NCI-H146 treated with DMSO at 0.1 percent for 48 hours (cell line): ENCODE measurements around the gene SCPEP1.
A peak's percentile ranks its signal among the peaks of the same experiment; 100 is the strongest.

Source experiments
- DNase-seq: peaks from one replicate; lab custom pipeline; 2025; ENCODE audit not compliant: unreplicated experiment; lab: John Stamatoyannopoulos, UW

The SCPEP1 gene

GRCh38 chr17:57037411-57037810 lies 59.5 kb downstream of the SCPEP1 start:
- no peak for DNase-seq

- no peak for DNase-seq
These were observed 60.6 kb downstream of the SCPEP1 start for GRCh38 chr17:57038486-57038885.

GRCh38 chr17:57040571-57040970 lies 62.6 kb downstream of the SCPEP1 start:
- DNase-seq: no peak

GRCh38 chr17:57043276-57043675 lies 65.3 kb downstream of the SCPEP1 start:
- no peak for DNase-seq

GRCh38 chr17:57044976-57045867 lies 67.3 kb downstream of the SCPEP1 start:
- DNase-seq: no peak

GRCh38 chr17:57045868-57046704 lies 68.2 kb downstream of the SCPEP1 start:
- DNase-seq: no peak

- DNase-seq: no peak
These were observed 68.8 kb downstream of the SCPEP1 start for GRCh38 chr17:57046749-57047148.

- DNase-seq: no peak
These were observed 70.2 kb downstream of the SCPEP1 start for GRCh38 chr17:57048096-57048495.

- DNase-seq: no peak
These were observed 72.4 kb downstream of the SCPEP1 start for GRCh38 chr17:57050306-57050705.

GRCh38 chr17:57051886-57052361 lies 74.0 kb downstream of the SCPEP1 start:
- DNase-seq: peak; percentile 95
